Neural cell (in vitro differentiated cells): Measurements from ENCODE around the gene PLXNA4.

Source experiments
- EZH2 ChIP-seq: fragments of 200-600, 300-800 bp; shearing (Covaris generic), sonication (generic); IDR thresholded peaks from 2 replicates; pipeline ENCODE4 v1.6.1; 2014; ENCODE audit warnings: antibody characterized with exemption, low read length, borderline replicate concordance, mild to moderate bottlenecking; ENCODE audit not compliant: insufficient read depth, poor library complexity, severe bottlenecking
- MXI1 ChIP-seq: fragments of 450-650 bp; conservative IDR thresholded peaks from 2 replicates; pipeline ENCODE4 v1.6.1; 2014; ENCODE audit warnings: antibody characterized with exemption, mild to moderate bottlenecking; ENCODE audit not compliant: poor library complexity, severe bottlenecking
- POLR2AphosphoS5 ChIP-seq: IDR thresholded peaks from 2 replicates; pipeline ENCODE4 v1.6.1; 2012
- RAD21 ChIP-seq: fragments of 450-650 bp; conservative IDR thresholded peaks from 2 replicates; pipeline ENCODE4 v1.6.1; 2014; ENCODE audit warnings: antibody characterized with exemption, mild to moderate bottlenecking, moderate library complexity
- SMC3 ChIP-seq: fragments of 450-650 bp; conservative IDR thresholded peaks from 2 replicates; pipeline ENCODE4 v1.6.1; 2014; ENCODE audit warnings: antibody characterized with exemption, mild to moderate bottlenecking, moderate library complexity; ENCODE audit not compliant: poor library complexity
- TAF1 ChIP-seq: IDR thresholded peaks from 2 replicates; pipeline ENCODE4 v1.6.1; 2012; ENCODE audit warnings: low read depth
- TF ChIP-seq, protein P1 (sequence below): fragments of 450-650 bp; IDR thresholded peaks from 2 replicates; pipeline ENCODE4 v1.5.1; 2014; ENCODE audit warnings: antibody characterized with exemption, mild to moderate bottlenecking, moderate library complexity; ENCODE audit not compliant: poor library complexity, severe bottlenecking
- TF ChIP-seq, protein P2 (sequence below): IDR thresholded peaks from 2 replicates; pipeline ENCODE4 v1.6.1; 2012; ENCODE audit warnings: borderline replicate concordance

DNA sequence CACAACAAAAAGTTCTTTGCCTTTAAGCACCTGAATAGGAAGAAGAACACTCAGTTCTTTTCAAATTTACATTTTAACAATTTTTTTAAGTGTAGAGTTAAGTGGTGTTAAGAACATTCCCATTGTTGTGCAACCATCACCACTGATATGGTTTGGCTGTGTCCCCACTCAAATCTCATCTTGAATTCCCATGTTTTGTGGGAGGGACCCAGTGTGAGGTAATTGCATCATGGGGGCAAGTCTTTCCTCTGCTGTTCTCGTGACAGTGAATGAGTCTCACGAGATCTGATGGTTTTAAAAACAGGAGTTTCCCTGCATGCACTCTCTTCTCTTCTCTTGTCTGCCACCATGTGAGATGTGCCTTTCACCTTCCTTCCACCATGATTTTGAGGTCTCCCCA, 155.7 kb downstream of the PLXNA4 start:
- TF ChIP-seq, protein P1, sequence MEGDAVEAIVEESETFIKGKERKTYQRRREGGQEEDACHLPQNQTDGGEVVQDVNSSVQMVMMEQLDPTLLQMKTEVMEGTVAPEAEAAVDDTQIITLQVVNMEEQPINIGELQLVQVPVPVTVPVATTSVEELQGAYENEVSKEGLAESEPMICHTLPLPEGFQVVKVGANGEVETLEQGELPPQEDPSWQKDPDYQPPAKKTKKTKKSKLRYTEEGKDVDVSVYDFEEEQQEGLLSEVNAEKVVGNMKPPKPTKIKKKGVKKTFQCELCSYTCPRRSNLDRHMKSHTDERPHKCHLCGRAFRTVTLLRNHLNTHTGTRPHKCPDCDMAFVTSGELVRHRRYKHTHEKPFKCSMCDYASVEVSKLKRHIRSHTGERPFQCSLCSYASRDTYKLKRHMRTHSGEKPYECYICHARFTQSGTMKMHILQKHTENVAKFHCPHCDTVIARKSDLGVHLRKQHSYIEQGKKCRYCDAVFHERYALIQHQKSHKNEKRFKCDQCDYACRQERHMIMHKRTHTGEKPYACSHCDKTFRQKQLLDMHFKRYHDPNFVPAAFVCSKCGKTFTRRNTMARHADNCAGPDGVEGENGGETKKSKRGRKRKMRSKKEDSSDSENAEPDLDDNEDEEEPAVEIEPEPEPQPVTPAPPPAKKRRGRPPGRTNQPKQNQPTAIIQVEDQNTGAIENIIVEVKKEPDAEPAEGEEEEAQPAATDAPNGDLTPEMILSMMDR = no peak
- TF ChIP-seq POLR2AphosphoS5 (no peak), RAD21 (no peak), EZH2 (no peak), SMC3 (no peak), TAF1 (no peak), MXI1 (no peak)
- TF ChIP-seq, protein P2, sequence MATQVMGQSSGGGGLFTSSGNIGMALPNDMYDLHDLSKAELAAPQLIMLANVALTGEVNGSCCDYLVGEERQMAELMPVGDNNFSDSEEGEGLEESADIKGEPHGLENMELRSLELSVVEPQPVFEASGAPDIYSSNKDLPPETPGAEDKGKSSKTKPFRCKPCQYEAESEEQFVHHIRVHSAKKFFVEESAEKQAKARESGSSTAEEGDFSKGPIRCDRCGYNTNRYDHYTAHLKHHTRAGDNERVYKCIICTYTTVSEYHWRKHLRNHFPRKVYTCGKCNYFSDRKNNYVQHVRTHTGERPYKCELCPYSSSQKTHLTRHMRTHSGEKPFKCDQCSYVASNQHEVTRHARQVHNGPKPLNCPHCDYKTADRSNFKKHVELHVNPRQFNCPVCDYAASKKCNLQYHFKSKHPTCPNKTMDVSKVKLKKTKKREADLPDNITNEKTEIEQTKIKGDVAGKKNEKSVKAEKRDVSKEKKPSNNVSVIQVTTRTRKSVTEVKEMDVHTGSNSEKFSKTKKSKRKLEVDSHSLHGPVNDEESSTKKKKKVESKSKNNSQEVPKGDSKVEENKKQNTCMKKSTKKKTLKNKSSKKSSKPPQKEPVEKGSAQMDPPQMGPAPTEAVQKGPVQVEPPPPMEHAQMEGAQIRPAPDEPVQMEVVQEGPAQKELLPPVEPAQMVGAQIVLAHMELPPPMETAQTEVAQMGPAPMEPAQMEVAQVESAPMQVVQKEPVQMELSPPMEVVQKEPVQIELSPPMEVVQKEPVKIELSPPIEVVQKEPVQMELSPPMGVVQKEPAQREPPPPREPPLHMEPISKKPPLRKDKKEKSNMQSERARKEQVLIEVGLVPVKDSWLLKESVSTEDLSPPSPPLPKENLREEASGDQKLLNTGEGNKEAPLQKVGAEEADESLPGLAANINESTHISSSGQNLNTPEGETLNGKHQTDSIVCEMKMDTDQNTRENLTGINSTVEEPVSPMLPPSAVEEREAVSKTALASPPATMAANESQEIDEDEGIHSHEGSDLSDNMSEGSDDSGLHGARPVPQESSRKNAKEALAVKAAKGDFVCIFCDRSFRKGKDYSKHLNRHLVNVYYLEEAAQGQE = no peak
